UCSD-AML1 (cell line): ENCODE results near the gene GCKR.

Source experiments
- DNase-seq: peaks from one replicate; lab custom pipeline; 2025; ENCODE audit not compliant: unreplicated experiment; lab: John Stamatoyannopoulos, UW

The GCKR gene

DNA sequence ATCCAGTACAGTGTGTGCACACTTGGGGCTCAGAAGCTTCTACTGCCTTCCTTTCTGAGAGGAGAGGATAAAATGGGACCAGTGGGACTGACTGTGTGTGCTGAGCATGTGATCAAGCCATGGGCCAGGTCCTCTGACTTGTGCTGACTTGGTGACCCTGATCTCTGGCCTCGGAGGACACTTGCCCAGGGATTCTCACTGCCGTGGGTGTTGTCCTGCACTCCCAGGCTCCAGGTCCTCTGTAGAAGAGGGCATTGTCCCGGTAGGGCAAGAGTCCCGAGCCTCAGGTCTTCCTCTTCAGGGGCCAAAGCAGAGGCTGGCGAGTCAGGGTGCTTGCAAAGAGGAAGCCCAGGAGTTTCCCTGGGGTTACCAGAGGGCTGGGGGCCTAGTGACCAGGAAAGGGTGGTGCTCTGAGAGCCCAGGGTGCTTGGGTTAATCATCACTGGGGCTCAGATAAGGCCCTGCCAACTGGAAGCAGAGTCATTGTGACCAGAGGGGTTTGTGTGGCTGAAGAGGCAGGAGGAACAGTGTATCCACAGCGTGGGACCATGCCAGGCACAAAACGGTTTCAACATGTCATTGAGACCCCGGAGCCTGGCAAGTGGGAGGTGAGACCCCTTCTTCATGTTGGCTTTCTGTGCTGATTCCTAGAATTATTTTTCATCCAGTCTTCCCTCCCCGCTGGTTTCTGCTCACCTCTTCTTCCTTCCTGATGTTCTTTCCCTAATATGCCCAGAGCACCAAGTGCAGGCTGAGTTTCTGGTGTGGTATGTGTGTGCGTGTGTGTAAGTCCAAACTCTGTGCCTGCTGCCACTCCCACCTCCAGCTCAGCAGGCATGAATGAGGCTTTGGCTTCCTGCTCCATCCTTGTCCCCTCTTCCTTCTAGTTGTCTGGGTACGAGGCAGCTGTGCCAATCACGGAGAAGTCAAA is at the start of gene GCKR:
Gene GCKR (plus strand): TSS at position 483 of the 931 bp plus-strand sequence. CDS start 66 bp downstream, at position 549.
- peak; percentile 26 for DNase-seq

GRCh38 chr2:27448381-27448780 is 48.3 kb upstream of the GCKR start:
- DNase-seq: no peak

- DNase-seq: no peak
Measured at GRCh38 chr2:27451095-27451494, 45.5 kb upstream of the GCKR start.

- DNase-seq: no peak
Measured at GRCh38 chr2:27453968-27454367, 42.7 kb upstream of the GCKR start.

GRCh38 chr2:27461118-27461517 is 35.5 kb upstream of the GCKR start:
- peak; percentile 14 for DNase-seq

DNA sequence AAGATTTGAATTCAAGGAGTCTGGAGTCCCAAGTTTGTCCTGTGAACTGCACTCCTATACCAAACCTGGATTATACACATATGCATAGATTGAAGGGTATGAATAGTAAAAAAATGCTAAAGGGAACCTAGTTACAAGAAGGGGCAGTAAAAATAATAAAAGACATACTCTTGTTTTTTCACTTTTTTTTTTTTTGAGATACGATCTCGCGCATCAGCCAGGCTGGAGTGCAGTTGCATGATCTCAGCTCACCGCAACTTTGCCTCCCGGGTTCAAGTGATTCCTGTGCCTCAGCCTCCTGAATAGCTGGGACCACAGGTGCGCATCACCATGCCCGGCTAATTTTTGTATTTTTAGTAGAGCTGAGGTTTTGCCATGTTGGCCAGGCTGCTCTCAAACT is 32.2 kb upstream of the GCKR start:
- DNase-seq: no peak

- no peak for DNase-seq
Measured at GRCh38 chr2:27471961-27472360, 24.7 kb upstream of the GCKR start.

DNA sequence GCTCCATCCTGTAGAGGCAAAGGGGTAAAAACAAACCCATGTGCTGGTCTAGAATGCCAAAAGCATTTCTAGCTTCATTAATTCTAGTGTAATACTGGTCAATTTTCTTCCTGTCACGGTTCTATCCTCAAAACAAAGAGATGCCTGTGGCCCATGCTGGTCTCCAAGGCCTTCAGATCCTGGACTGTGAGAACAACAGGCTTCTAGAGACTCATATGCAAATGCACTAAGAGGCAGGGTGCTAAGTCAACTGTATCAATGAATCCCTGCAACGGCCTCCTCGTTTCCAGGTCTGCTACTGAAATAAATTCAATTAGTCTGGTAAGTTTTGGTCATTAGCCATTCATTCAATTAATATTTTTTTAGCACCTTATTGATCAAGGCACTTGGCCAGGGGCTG is 11.1 kb upstream of the GCKR start:
- no peak for DNase-seq

DNA sequence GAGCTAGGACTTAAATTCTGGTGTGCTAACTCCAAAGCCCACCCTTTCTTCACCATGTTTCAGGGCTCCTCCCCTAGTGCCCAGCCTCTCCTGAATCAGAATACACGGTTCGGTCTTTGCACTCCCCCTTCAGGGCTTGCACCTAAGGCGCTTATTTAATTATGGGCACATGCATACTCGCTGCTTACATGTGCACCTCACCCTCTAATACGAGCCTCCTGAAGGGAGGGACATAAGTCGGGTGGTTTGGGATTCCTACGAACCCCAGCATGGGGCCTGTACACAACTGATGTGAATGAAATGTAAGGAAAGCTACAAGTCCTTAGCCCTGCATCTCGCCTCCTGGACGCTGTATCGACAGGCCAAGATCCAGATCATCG is 7.5 kb upstream of the GCKR start:
- peak; percentile 35 for DNase-seq

- DNase-seq: peak; percentile 97
Measured at GRCh38 chr2:27489498-27490397, 6.9 kb upstream of the GCKR start, which contains the start of gene IFT172. IFT172 (minus strand) TSS chr2:27489743; CDS start chr2:27489653, 90 bp downstream.

- no peak for DNase-seq
Measured at GRCh38 chr2:27492557-27492956, 4.1 kb upstream of the GCKR start.

DNA sequence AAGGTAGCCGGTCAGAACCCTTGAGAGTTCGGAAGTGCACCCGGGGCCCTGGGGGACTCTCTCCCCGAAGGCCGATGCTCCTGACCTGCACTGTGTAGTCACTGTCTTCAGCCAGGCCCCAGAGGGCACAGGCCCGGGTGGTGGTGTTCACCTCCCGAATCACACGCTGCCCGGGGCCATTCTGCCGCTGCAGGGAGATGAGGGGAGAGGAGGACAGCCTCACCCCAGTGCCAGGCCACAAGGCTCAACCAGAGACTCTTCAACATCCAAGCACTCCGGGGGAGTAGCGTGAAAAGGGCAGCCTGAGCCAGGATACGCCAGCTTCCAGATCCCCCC is 2.7 kb upstream of the GCKR start:
- DNase-seq: no peak

GRCh38 chr2:27494284-27494943 is 2.2 kb upstream of the GCKR start:
- no peak for DNase-seq

DNA sequence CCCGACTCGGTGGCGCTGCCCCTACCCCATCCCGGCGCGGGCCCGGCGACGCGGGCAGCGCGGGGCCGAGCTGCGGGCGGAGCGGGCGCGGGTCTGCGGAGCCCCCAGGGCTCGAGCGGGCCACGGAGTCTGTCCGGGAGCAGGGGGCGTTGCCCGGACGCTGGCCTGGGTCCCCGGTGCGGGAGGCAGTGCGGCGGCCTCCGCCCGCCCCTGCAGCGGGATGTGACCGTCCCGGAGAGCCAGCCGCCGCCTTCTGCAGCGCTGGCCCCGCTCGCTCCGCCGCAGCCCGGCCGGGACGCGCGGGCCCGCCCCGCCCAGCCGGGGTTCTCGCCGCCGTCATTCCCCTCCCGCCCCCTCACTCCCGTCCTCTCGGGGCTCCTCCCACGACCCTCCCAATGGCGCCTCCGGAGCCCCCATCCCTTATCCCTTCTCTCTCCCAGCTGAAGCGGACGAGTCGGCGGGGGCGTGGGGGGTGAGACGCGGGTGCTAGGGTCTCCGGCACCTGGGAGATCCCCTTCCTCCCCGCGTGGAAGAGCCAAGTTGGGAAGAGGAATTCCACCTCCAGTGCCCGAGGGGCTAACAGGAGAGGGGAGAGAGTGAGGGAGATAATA is 1.6 kb upstream of the GCKR start, which contains the start of gene FNDC4:
Gene FNDC4 (minus strand): TSS at position 257 of the 611 bp plus-strand sequence. CDS start 521 bp downstream, outside the sequence.
- no peak for DNase-seq

DNA sequence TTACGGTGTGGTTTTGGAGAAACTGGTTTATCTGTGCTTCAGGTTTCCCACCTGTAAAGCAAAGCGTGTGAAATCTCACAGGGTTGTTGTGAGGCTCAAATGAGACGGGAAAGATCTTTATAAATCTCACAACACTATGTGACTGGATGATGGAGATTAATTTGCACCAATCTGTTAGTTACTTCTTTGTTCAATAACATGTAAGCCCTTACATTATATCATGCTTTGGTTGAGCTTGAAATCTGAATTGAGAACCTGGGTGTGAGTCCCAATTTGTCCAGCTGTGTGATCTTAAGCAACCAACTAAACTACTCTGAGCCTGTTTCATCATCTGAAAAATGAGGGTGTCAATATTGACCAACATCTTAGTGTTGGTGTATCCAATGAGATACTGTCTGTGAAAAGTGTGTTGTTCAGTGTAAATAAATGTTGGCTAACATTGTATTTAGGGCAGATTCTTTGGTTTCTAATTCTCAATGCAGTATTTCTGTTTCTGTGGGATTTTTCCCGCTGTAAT is 741 bp upstream of the GCKR start:
- DNase-seq: no peak

DNA sequence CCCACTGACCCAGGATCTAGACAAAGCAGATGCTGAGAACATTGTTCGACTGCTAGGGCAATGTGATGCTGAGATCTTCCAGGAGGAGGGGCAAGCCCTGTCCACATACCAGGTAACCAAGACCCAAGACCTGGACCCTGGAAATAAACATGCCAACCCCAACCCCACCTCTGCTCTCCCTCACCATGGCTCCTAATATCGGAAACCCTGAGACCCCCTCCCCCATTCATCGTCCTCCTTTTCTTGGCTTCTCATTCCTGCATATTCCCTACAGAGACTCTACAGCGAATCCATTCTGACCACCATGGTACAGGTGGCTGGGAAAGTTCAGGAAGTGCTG is 619 bp downstream of the GCKR start:
- DNase-seq: no peak

GRCh38 chr2:27498975-27499374 is 2.3 kb downstream of the GCKR start:
- DNase-seq: no peak

DNA sequence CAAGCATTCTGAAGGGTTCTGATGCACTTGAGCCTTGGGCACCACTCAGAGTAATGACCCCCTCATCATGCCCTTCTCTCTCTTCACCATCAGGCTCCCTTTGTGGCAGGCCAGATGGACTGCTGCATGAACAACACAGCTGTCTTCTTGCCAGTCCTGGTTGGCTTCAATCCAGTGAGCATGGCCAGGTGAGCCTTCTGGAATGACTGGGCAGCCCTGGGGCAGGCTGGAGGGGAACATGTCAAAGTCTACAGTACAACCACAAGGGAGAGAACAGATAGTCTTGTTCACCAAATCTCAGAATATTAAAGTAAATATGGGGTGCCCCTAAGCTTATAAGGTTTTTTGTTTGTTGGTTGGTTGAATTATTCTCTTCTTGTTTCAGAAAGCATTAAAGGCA is 4.4 kb downstream of the GCKR start:
- no peak for DNase-seq

- DNase-seq: no peak
Measured at GRCh38 chr2:27502142-27502541, 5.5 kb downstream of the GCKR start.

DNA sequence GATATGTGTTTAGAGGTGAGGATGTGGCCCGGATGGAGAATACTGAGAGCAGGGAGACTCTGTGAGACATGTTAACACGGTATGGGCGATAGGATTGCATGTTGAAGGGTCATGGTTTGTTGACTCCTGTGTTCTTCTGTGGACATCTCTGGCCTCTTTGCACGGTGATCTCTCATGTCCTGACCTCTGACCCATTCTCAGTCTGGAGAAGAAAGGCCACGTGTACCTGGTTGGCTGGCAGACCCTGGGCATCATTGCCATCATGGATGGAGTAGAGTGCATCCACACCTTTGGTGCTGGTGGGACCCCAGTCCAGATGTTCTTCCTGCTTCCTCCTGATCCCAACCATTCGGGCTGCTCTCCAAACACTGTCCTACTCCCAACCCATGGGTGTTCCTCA is 9.9 kb downstream of the GCKR start:
- DNase-seq: no peak

DNA sequence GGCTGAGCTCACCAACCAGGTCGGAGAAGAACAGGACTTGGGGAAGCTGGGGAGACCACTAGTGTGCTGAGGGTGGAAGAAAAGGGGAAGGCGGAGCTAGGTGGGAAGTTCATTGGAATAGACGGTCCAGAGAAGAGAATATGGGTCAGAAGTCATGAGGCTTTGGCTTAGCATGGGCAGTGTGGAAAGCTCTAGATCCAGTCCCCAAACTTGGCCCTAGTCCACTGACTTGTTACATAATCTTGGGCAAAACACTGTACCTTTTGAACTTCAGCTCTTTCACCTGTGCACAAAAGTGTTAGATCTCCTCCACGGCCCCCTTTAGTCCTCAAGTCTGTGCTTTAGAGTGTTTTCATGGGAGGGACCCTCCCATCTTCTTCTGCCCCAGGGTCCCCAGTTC is 10.7 kb downstream of the GCKR start:
- DNase-seq: no peak
